NCI-H187 treated with DMSO at 0.1 percent for 48 hours (cell line): ENCODE data around the gene KRTAP6-3.

Source experiments
- DNase-seq: peaks from one replicate; lab custom pipeline; 2025; lab: John Stamatoyannopoulos, UW

The KRTAP6-3 gene, protein sequence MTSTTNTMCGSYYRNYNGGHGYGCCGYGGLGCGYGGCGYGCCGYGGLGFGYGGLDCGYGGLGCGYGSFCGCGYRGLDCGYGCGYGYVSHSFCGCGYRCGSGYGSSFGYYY

GRCh38 chr21:30592140-30592539, at the start of gene KRTAP6-3:
Gene KRTAP6-3 (plus strand): TSS chr21:30592440. CDS start chr21:30592446, 6 bp downstream.
- DNase-seq: no peak

DNA sequence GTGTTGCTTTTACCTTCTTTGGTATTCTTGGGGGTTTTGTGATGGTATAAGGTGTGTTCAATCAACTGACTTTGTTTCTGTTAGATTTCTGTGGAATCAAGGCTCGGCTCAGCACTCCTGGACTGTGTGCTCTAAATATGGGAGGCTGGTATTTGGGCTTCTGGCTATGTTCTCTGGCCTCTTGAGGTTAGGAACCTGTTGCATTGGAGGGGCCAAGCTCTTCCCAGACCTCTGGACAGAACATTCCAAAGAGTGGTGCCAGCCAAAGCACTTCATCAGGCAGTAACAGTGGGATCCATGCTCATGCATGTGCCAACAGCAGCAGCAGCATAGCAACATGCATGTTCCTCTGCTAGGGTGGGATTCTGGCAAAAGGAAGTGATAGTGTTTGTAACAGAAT, 39.5 kb upstream of the KRTAP6-3 start:
- DNase-seq: no peak

DNA sequence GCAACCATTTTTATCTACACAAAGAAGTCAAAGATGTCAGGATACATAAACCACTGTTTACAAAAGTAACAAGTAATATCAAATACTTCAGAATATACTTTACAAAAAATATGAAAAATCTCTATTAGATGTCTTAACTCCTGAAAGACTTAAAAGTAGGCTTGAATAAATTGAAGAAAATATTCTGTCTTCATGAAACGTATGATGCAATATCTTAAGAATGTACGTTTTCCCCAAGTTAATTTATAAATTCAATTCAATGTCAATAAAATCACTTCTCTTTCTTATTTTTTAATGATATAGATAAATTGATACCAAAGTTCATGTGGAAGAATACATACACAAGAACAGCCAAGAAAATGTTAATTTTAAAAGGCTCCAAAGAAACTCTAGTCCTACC, 37.1 kb upstream of the KRTAP6-3 start:
- no peak for DNase-seq

DNA sequence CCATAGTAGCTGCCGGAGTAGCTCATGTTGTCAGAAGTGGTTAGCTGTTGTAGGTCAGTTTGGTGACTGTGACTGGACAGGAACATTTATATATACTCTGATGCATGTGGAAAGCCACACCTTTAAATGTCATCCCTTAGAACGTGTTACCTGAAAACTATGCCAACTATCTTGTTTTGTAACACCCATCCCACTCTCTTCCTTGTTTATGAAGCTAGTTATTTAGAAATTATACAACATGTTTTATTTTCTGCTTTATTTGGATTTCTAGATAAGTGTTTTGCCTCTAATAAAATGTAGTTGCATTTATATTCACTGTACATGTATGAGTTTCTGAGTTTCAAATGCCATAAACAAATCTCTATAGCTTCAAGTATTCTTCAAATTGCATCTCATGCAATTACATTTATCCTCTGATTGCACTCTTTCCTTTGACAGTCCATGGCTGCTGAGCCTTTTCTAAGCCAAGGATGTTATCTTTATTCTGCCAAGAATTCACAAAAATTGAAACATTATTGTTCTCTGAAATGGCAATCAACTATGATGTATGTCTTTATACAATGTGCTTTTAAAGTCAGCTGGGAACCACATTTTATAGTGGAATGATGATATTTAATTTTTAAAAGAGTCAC, 30.9 kb upstream of the KRTAP6-3 start, which contains the start of gene KRTAP19-7:
TSS of gene KRTAP19-7 (minus strand) at position 51 of the 632 bp plus-strand sequence. CDS start at position 26, 25 bp downstream.
- no peak for DNase-seq

DNA sequence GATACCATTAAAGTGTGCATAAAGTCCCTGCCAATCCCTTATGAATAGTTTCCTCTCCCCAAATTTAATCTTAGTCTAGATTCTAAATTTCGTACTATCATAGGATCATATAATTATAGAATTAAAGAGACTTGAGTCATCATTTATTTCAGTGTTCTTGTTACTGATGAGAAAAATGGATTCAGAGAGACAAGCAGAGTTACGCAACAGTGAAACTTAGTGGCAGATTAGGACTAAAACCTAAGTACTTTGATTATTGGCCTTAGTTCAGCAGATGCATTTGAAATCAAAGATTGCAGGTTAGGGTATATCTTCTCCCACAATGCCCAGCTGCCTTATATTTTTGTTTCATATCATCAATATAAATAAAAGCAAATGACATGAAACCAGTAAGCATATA, 30.3 kb upstream of the KRTAP6-3 start:
- DNase-seq: no peak

GRCh38 chr21:30563072-30563471, 29.2 kb upstream of the KRTAP6-3 start:
- no peak for DNase-seq

- DNase-seq: no peak
Observed at GRCh38 chr21:30563630-30564029, 28.6 kb upstream of the KRTAP6-3 start.

- no peak for DNase-seq
Observed at GRCh38 chr21:30567617-30568016, 24.6 kb upstream of the KRTAP6-3 start.

DNA sequence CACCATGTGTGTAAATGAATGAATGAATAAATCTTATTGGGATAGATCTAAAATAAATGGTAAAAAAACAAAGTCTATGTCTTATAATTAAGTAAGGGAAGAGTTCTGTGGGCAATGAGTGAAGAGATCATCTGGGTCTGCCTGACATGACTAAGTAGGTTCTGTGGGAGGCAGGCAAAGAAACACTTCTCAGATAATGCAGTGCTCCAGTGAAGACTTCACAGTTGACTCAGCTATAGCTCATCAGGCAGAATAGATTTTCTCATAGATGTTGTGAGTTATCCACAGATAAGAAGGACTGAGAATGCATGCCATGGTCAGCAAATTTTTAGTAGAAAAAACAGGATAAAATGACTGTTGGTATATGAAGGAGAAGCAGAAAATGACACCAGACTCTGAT, 14.5 kb upstream of the KRTAP6-3 start:
- no peak for DNase-seq

- no peak for DNase-seq
Observed at GRCh38 chr21:30579346-30579745, 12.9 kb upstream of the KRTAP6-3 start.

GRCh38 chr21:30580132-30580531, 12.1 kb upstream of the KRTAP6-3 start:
- no peak for DNase-seq

DNA sequence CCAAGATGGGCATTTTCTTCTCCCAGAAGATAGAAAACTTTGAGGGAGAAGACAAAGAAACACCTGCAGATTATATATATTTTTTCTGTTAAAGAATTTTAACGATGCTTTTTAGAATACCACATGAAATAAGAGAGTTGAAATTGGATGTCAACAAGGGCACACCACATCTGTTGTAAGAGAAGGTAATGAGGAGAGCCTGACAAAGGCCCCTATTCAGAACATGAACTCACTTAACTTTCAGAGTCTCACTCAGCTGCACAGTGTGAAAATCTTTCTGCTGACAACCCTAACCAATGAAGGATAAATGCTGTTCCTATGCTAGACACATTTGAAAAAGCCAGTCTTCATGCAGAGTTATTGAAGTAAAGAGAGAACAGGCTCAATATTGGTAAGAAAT, 9.4 kb upstream of the KRTAP6-3 start:
- DNase-seq: no peak

- no peak for DNase-seq
Observed at GRCh38 chr21:30590297-30590696, 1.9 kb upstream of the KRTAP6-3 start, which contains the start of gene KRTAP22-2. Gene KRTAP22-2 (minus strand): TSS chr21:30590397.

GRCh38 chr21:30598802-30599201, 6.6 kb downstream of the KRTAP6-3 start, which contains the start of gene KRTAP6-2:
Gene KRTAP6-2 (minus strand): TSS chr21:30598902. CDS start chr21:30598874, 28 bp downstream.
- DNase-seq: no peak

- DNase-seq: no peak
Observed at GRCh38 chr21:30600787-30601186, 8.5 kb downstream of the KRTAP6-3 start, which contains the start of gene KRTAP22-1. Gene KRTAP22-1 (plus strand): TSS chr21:30601087.

DNA sequence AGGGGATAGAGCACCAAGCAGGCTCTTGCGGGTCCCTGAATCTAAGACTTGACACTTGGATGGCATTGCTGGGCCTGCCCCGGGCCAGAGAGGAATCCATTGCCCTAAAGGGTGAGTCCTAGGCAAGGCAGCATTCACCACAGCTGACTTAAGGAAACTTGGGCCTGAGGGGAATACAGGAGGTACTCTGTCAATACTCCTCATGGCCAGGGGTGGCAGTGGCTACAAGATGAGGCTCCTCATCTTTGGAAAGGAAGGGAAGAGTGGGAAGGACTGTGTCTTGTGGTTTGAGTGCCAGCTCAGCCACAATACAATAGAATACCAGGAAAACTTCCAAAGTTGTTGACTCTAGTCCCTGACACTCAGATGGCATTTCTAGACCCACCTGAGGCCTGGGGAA, 13.7 kb downstream of the KRTAP6-3 start:
- DNase-seq: no peak

DNA sequence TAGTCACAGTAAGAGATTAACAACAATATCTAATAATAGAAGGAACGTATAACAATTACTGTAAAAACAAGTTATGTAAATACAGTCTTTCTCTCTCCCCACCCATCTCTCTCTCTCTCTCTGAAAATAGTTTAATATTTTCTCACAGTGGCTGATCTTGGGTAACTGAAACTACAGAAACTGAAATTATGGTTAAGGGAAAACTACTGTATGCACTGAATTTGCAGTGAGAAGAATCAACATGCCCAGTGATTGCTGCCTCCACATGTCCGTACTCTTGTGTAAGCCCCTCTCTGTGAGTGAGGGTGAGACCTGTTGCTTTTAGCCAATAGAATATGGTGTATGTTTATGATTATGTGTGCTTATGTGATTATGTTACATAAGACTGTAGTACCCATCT, 19.9 kb downstream of the KRTAP6-3 start:
- no peak for DNase-seq

DNA sequence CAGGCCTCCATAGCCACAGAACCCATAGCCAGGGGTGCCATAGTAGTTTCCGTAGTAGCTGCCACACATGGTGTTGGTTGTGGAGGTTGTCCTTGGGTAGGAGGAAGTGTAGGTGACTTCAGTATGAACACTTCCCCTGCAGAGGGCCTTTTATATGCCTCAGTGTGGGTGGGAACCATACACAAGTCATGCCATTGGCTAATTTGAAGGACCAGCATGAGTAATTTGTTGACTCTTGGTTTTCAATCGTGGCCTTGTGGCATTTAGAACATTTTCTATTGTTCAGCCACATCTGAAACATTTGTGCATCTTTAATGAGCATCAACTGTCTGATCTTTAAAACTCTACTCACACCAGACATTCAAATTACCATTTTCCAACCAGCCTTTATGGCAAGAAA, 21.6 kb downstream of the KRTAP6-3 start, which contains the start of gene KRTAP6-1:
TSS of gene KRTAP6-1 (minus strand) at position 95 of the 400 bp plus-strand sequence. CDS start at position 69, 26 bp downstream.
- DNase-seq: no peak

GRCh38 chr21:30615199-30615598, 23.0 kb downstream of the KRTAP6-3 start:
- no peak for DNase-seq

DNA sequence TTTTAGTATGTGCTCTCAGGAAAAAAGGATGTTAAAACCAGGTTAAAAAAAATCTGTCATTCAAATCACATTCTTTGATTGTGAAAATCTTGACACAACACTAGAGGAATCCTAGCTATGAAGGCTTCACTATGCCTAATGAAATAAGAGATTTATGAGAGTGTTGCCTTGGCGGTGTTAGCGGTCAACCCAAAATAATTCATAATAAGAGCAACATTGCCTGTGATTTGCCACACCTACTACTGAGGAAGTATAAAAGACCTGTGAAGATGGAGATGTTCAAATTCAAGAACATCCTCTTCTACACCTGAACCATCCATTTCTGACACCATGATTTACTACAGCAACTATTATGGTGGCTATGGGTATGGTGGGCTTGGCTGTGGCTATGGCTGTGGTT, 23.9 kb downstream of the KRTAP6-3 start, which contains the start of gene KRTAP20-1:
TSS of gene KRTAP20-1 (plus strand) at position 301 of the 400 bp plus-strand sequence. CDS start at position 331, 30 bp downstream.
- no peak for DNase-seq

DNA sequence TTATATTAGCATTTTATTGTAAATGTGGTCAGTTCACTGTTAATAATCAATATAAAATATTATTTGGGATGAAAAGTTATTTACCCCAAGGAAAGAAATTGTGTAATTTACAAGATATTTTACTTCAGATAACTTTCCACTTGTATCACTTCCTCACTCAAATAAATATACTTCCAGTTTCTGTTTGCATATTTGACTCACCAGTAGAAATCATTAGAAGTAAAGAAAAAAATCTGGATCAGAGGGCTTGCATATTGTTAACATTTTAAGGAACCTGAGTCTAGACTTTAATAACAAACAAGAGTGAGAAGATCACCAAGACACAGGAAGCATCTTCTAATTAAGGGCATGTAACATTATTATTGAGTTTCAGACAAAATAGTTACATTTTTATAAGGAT, 27.8 kb downstream of the KRTAP6-3 start:
- no peak for DNase-seq

- no peak for DNase-seq
Observed at GRCh38 chr21:30620522-30620921, 28.3 kb downstream of the KRTAP6-3 start, which contains the start of gene KRTAP20-4. Gene KRTAP20-4 (plus strand): TSS chr21:30620627.

DNA sequence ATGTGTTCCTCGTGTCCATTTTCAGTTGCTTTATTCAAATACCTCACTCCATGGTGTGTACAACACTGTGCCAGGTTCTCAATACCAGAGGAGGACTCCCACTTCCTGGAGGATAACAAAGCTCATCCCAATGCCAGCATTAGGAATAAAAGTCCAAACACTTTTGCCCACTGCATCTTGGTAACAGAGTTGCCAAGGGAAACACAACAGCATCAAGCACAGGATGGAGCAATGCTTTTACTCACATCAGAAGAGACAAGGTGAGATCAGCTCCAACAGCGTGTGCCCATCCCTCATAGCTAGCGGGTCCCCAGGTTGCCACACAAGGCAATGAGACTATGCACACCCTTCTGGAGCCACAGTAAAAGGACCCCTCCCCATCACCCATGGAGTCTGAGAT, 31.1 kb downstream of the KRTAP6-3 start:
- no peak for DNase-seq
